A673 (cell line): ENCODE data around the gene PPP1R16B. TPM values are rescaled to one million over a fixed set of nuclear protein-coding genes. Genes with fewer than 3 reads are reported as not detected.

Source experiments
- BruUV-seq: library from RNA; stranded (reverse); fragments of 400-500 nt; replicated peaks from 2 replicates; lab custom pipeline; 2021; lab: Mats Ljungman, UMichigan
- CTCF ChIA-PET: fragments of 300-600 bp; sonication (Branson Sonifier 250); formaldehyde crosslinking; loops from one replicate; lab custom pipeline; 2022; ENCODE audit warnings: antibody characterized with exemption; lab: Charles Lee
- POLR2A ChIA-PET: fragments of 300-600 bp; sonication (Branson Sonifier 250); formaldehyde crosslinking; loops from one replicate; lab custom pipeline; 2022; ENCODE audit warnings: antibody characterized with exemption; ENCODE audit not compliant: low non-redundant PET; lab: Charles Lee
- DNase-seq: peaks from one replicate; pipeline ENCODE4 v3.0.0-alpha.2; 2015; ENCODE audit warnings: low spot score
- H3K27ac ChIP-seq: fragments of 200-600 bp; sonication (generic); 2 replicates; pipeline ENCODE4 v1.5.1; 2016; ENCODE audit warnings: mixed run types, low read depth, mild to moderate bottlenecking, mixed read lengths, antibody characterized with exemption, low read length; ENCODE audit not compliant: poor library complexity, severe bottlenecking
- H3K27me3 ChIP-seq: fragments of 200-600 bp; sonication (generic); replicated peaks from 2 replicates; pipeline ENCODE4 v1.6.1; 2017; ENCODE audit warnings: mixed run types, low read depth, mild to moderate bottlenecking, mixed read lengths, antibody characterized with exemption, low read length; ENCODE audit not compliant: insufficient read depth, poor library complexity
- H3K36me3 ChIP-seq: fragments of 200-600 bp; sonication (generic); 2 replicates; pipeline ENCODE4 v1.6.1; 2016; ENCODE audit warnings: mixed run types, mild to moderate bottlenecking, mixed read lengths, antibody characterized with exemption, low read length; ENCODE audit not compliant: insufficient read depth, poor library complexity, severe bottlenecking
- H3K4me1 ChIP-seq: fragments of 200-600 bp; sonication (generic); 2 replicates; pipeline ENCODE4 v1.6.1; 2017; ENCODE audit warnings: mixed run types, mild to moderate bottlenecking, mixed read lengths, antibody characterized with exemption, low read length; ENCODE audit not compliant: insufficient read depth, poor library complexity, severe bottlenecking
- H3K4me3 ChIP-seq: fragments of 200-600 bp; sonication (generic); 2 replicates; pipeline ENCODE4 v1.5.1; 2016; ENCODE audit warnings: low read depth, mixed run types, mild to moderate bottlenecking, mixed read lengths, low read length; ENCODE audit not compliant: poor library complexity, severe bottlenecking
- H3K9me3 ChIP-seq: fragments of 200-600 bp; sonication (generic); 2 replicates; pipeline ENCODE4 v1.6.1; 2016; ENCODE audit warnings: mixed run types, low read depth, mild to moderate bottlenecking, mixed read lengths, antibody characterized with exemption, low read length; ENCODE audit not compliant: poor library complexity, severe bottlenecking
- CTCF ChIP-seq: fragments of 300-800, 200-600 bp; sonication (generic); conservative IDR thresholded peaks from 2 replicates; pipeline ENCODE4 v1.5.1; 2017; ENCODE audit warnings: low read depth, mild to moderate bottlenecking, antibody characterized with exemption, low read length, moderate library complexity, mixed read lengths
- EZH2 ChIP-seq: fragments of 200-600 bp; sonication (generic); IDR thresholded peaks from 2 replicates; pipeline ENCODE4 v1.6.1; 2017; ENCODE audit warnings: borderline replicate concordance, low read depth, mild to moderate bottlenecking, mixed read lengths, antibody characterized with exemption, low read length; ENCODE audit not compliant: poor library complexity, severe bottlenecking
- intact Hi-C: fragments of 100-400 bp; cut with micrococcal nuclease; formaldehyde crosslinking; loops from one replicate; pipeline ENCODE4 v1.10.0; 2022; ENCODE audit not compliant: unreplicated experiment
- total RNA-seq: library from RNA; stranded (reverse); gene quantifications from 2 replicates; pipeline ENCODE4 v1.2.3, GENCODE V29; 2021

PPP1R16B gene
- total RNA-seq, 1 experiment from 2014 or later: 0.17 TPM

GRCh38 chr20:38963745-38964144 is 158.2 kb downstream of the PPP1R16B start:
- intact Hi-C loops: no loop called here
- Histone ChIP-seq H3K4me3 (no peak overlapping the region), H3K36me3 (no peaks in the 10 kb centered on the region), H3K27ac (no peak overlapping the region), H3K27me3 (no peaks in the 10 kb centered on the region), H3K9me3 (no peaks in the 10 kb centered on the region), H3K4me1 (peaks cover 13% of the 10 kb centered on the region)
- POLR2A ChIA-PET: no interaction called here
- BruUV-seq: no TSS peak
- TF ChIP-seq CTCF: no peak
- TF ChIP-seq EZH2: no peak
- no peak for DNase-seq
- CTCF ChIA-PET: no interaction called here

GRCh38 chr20:38965264-38965663 is 159.8 kb downstream of the PPP1R16B start:
- Histone ChIP-seq H3K36me3 (peaks cover 11% of the 10 kb centered on the region), H3K4me3 (no peak overlapping the region), H3K4me1 (peaks cover 13% of the 10 kb centered on the region), H3K27me3 (no peaks in the 10 kb centered on the region), H3K9me3 (no peaks in the 10 kb centered on the region), H3K27ac (no peak overlapping the region)
- POLR2A ChIA-PET: no interaction called here
- DNase-seq: no peak
- CTCF ChIA-PET: no interaction called here
- intact Hi-C loops: no loop called here
- no peak for TF ChIP-seq CTCF
- TF ChIP-seq EZH2: no peak
- BruUV-seq: no TSS peak

GRCh38 chr20:38968090-38968489 is 162.6 kb downstream of the PPP1R16B start:
- TF ChIP-seq CTCF (no peak), EZH2 (no peak)
- DNase-seq: no peak
- H3K27me3 ChIP-seq: no peaks in the 10 kb centered on the region
- BruUV-seq: no TSS peak
- POLR2A ChIA-PET: no interaction called here
- no peaks in the 10 kb centered on the region for H3K9me3 ChIP-seq
- no peak overlapping the region for H3K4me3 ChIP-seq
- peaks cover 17% of the 10 kb centered on the region for H3K36me3 ChIP-seq
- H3K4me1 ChIP-seq: peaks cover 5% of the 10 kb centered on the region
- CTCF ChIA-PET: no interaction called here
- intact Hi-C loops: no loop called here
- H3K27ac ChIP-seq: no peak overlapping the region
